ENCODE results near the gene WFDC5. TPM values are rescaled to one million over a fixed set of nuclear protein-coding genes. Genes with fewer than 3 reads are reported as not detected.

The WFDC5 gene
- total and polyA plus RNA-seq, 2 donors (not counting 3 experiments of a cell fraction or from before 2014, with no cell fraction given): not detected

DNA sequence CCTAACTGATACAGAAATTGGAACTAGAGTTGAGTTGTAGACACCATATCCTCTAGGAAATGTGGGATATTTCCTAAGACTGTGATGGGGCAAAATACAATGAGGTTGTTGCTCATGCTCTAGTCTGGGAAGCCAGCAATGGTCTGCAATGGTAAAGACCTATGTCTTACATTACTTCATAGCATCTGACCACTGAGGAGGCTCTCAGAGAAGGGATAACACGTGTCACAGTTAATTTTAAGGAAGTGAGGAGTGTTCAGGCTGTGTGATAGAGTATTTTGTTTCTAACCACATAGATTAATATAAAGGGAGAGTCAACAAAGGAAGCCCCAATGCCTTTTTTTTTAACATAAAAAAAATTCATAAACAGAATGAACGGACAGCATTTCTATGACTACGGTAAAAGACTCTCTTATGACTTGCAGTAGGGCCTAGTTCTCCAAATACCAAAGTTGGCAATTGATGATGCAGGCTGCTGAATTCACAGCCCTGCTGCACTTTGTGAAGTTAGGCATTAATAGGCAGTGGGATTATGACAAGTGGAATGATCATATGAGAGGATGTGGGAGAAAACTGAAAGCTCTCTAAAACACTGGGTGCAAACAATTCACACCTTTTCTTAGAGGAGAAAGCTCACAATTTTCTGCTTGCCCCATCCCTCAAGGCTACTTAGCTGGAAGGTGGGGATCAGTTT lies 27.7 kb downstream of the WFDC5 start:
- Histone ChIP-seq H3K4me1 (ENCODE audit: control insufficient read depth, extremely low read depth, insufficient read depth, low read length) (peaks cover 2% of the 10 kb centered on the region), H3K27ac (ENCODE audit: insufficient read depth, low read depth, low read length) (no peak overlapping the region), H3K9me3 (replicated peaks; ENCODE audit: control insufficient read depth, insufficient read depth, low read length) (no peaks in the 10 kb centered on the region), H2AFZ (ENCODE audit: low read depth, low read length) (no peak overlapping the region), H3K4me2 (ENCODE audit: insufficient read depth, low read length) (no peak overlapping the region), H3K9ac (replicated peaks; ENCODE audit: extremely low read depth, insufficient read depth, low read length) (no peak overlapping the region), H3K79me2 (ENCODE audit: control insufficient read depth, insufficient read depth, low read length) (no peaks in the 10 kb centered on the region), H3K36me3 (ENCODE audit: control insufficient read depth in 2 of 2, extremely low read depth in 1 of 2, insufficient read depth in 2 of 2, low read length in 2 of 2) (no peaks in the 10 kb centered on the region), H3K4me3 (replicated peaks in 1 of 3; ENCODE audit: insufficient read depth in 1 of 3, low read depth in 1 of 3, low read length in 3 of 3) (no peak overlapping the region), H4K20me1 (replicated peaks; ENCODE audit: control insufficient read depth, extremely low read depth, insufficient read depth, low read length) (no peaks in the 10 kb centered on the region), H3K9me1 (replicated peaks; ENCODE audit: control insufficient read depth, extremely low read depth, insufficient read depth, low read length) (no peaks in the 10 kb centered on the region), H3K27me3 (ENCODE audit: control insufficient read depth in 2 of 2, insufficient read depth in 2 of 2, low read length in 2 of 2) (no peaks in the 10 kb centered on the region)
- CTCF ChIA-PET: interaction anchor here (2.4 to 3.1 kb wide), 2 partner anchors 9 to 43 kb away, joined by 10 to 13 read pairs; no protein-coding TSS in a partner anchor
- FAIRE-seq (no peak), DNase-seq (ENCODE audit: low read depth, low spot score) (no peak)
- BruUV-seq (replicated peaks): no TSS peak
- POLR2A ChIA-PET: no interaction called here
- intact Hi-C loops (cut with micrococcal nuclease) (no loop called here), dilution Hi-C loops (cut with MboI; ENCODE audit: extremely low pct_ligation_motif_present, low sequenced_read_pairs) (no loop called here)
- no peak for TF ChIP-seq POLR2A (IDR thresholded peaks at IDR 0.05; ENCODE audit: low read depth, low read length)
- TF ChIP-seq, protein P1, sequence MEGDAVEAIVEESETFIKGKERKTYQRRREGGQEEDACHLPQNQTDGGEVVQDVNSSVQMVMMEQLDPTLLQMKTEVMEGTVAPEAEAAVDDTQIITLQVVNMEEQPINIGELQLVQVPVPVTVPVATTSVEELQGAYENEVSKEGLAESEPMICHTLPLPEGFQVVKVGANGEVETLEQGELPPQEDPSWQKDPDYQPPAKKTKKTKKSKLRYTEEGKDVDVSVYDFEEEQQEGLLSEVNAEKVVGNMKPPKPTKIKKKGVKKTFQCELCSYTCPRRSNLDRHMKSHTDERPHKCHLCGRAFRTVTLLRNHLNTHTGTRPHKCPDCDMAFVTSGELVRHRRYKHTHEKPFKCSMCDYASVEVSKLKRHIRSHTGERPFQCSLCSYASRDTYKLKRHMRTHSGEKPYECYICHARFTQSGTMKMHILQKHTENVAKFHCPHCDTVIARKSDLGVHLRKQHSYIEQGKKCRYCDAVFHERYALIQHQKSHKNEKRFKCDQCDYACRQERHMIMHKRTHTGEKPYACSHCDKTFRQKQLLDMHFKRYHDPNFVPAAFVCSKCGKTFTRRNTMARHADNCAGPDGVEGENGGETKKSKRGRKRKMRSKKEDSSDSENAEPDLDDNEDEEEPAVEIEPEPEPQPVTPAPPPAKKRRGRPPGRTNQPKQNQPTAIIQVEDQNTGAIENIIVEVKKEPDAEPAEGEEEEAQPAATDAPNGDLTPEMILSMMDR (IDR thresholded peaks at IDR 0.05; ENCODE audit: extremely low read depth in 1 of 2, insufficient read depth in 1 of 2, low read depth in 1 of 2, low read length in 2 of 2): no peak
- TF ChIP-seq, protein P2, sequence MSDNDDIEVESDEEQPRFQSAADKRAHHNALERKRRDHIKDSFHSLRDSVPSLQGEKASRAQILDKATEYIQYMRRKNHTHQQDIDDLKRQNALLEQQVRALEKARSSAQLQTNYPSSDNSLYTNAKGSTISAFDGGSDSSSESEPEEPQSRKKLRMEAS (IDR thresholded peaks at IDR 0.05; ENCODE audit: insufficient read depth, insufficient read length): no peak
- no peak for TF ChIP-seq FOS (IDR thresholded peaks at IDR 0.05; ENCODE audit: borderline replicate concordance, insufficient read depth, low read length)
- TF ChIP-seq EZH2 (IDR thresholded peaks at IDR 0.05; ENCODE audit: borderline replicate concordance, low read depth, low read length, severe bottlenecking): no peak
